Measurements from ENCODE around the gene SPARCL1.
"Not testable (repeated sequence)": the region's sequence is repeated elsewhere in the genome, so short reads cannot be mapped to it uniquely, and the experiment has no call there.

Gene SPARCL1, protein sequence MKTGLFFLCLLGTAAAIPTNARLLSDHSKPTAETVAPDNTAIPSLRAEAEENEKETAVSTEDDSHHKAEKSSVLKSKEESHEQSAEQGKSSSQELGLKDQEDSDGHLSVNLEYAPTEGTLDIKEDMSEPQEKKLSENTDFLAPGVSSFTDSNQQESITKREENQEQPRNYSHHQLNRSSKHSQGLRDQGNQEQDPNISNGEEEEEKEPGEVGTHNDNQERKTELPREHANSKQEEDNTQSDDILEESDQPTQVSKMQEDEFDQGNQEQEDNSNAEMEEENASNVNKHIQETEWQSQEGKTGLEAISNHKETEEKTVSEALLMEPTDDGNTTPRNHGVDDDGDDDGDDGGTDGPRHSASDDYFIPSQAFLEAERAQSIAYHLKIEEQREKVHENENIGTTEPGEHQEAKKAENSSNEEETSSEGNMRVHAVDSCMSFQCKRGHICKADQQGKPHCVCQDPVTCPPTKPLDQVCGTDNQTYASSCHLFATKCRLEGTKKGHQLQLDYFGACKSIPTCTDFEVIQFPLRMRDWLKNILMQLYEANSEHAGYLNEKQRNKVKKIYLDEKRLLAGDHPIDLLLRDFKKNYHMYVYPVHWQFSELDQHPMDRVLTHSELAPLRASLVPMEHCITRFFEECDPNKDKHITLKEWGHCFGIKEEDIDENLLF

GRCh38 chr4:87529187-87529586 is at the start of gene SPARCL1:
SPARCL1 (minus strand) TSS chr4:87529376; CDS start chr4:87499574, 29,802 bp downstream.
- no peak for DNase-seq (ENCODE audit: extremely low spot score)
- TF ChIP-seq ELF4 (IDR thresholded peaks at IDR 0.05), result no peak
- TF ChIP-seq L3MBTL2 (conservative IDR thresholded peaks at IDR 0.05), result no peak
- TF ChIP-seq ZNF384 (IDR thresholded peaks at IDR 0.05), result no peak
- TF ChIP-seq FOXM1 (IDR thresholded peaks at IDR 0.05; ENCODE audit: borderline replicate concordance), result no peak
- no peak for TF ChIP-seq FOXK2 (IDR thresholded peaks at IDR 0.05)
- no peak for TF ChIP-seq FOXA1 (IDR thresholded peaks at IDR 0.05)
- no peak for TF ChIP-seq PKNOX1 (IDR thresholded peaks at IDR 0.05)
- no peak for TF ChIP-seq SP1 (IDR thresholded peaks at IDR 0.05)
- TF ChIP-seq BHLHE40 (IDR thresholded peaks at IDR 0.05; ENCODE audit: borderline replicate concordance), result no peak
- no peak for TF ChIP-seq TARDBP (IDR thresholded peaks at IDR 0.05)
- no peak for TF ChIP-seq CTBP1 (IDR thresholded peaks at IDR 0.05; ENCODE audit: borderline replicate concordance)
- no peak for TF ChIP-seq ARNT (IDR thresholded peaks at IDR 0.05)
- no peak for TF ChIP-seq LEF1 (IDR thresholded peaks at IDR 0.05; ENCODE audit: borderline replicate concordance)
- no peak for TF ChIP-seq HDGF (IDR thresholded peaks at IDR 0.05; ENCODE audit: borderline replicate concordance)
- no peak for TF ChIP-seq NFRKB (IDR thresholded peaks at IDR 0.05)
- no peak for TF ChIP-seq SUZ12 (IDR thresholded peaks at IDR 0.05)
- ChIA-PET POLR2A (no interaction called here), CTCF (no interaction called here)

DNA sequence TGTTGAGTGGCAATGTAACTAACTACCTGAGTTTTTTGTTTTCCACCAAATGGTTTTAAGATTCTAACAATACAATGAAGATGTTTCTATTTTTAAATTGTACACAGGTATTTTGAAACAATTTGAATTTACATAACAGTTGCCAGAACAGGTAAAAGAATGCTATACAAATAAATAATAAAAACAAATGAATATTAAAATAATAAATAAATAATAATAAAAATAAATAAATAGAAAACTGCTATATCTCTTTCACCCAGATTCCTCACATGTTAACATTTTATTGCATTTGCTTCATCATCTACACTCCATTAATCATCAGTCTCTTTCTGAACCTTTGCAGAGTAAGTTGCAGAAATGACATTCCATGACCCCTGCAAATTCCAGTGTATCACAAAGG is 46.8 kb upstream of the SPARCL1 start:
- TF ChIP-seq BHLHE40 (IDR thresholded peaks at IDR 0.05; ENCODE audit: borderline replicate concordance) (no peak), SUZ12 (IDR thresholded peaks at IDR 0.05) (no peak), LEF1 (IDR thresholded peaks at IDR 0.05; ENCODE audit: borderline replicate concordance) (no peak), SP1 (IDR thresholded peaks at IDR 0.05) (no peak), NFRKB (IDR thresholded peaks at IDR 0.05) (no peak), FOXK2 (IDR thresholded peaks at IDR 0.05) (no peak), ZNF384 (IDR thresholded peaks at IDR 0.05) (no peak), FOXM1 (IDR thresholded peaks at IDR 0.05; ENCODE audit: borderline replicate concordance) (no peak), ELF4 (IDR thresholded peaks at IDR 0.05) (no peak), TARDBP (IDR thresholded peaks at IDR 0.05) (no peak), CTBP1 (IDR thresholded peaks at IDR 0.05; ENCODE audit: borderline replicate concordance) (no peak), L3MBTL2 (conservative IDR thresholded peaks at IDR 0.05) (no peak), ARNT (IDR thresholded peaks at IDR 0.05) (no peak), FOXA1 (IDR thresholded peaks at IDR 0.05) (no peak), PKNOX1 (IDR thresholded peaks at IDR 0.05) (no peak), HDGF (IDR thresholded peaks at IDR 0.05; ENCODE audit: borderline replicate concordance) (no peak)
- POLR2A ChIA-PET, result no interaction called here
- CTCF ChIA-PET, result no interaction called here
- DNase-seq (ENCODE audit: extremely low spot score), result no peak

DNA sequence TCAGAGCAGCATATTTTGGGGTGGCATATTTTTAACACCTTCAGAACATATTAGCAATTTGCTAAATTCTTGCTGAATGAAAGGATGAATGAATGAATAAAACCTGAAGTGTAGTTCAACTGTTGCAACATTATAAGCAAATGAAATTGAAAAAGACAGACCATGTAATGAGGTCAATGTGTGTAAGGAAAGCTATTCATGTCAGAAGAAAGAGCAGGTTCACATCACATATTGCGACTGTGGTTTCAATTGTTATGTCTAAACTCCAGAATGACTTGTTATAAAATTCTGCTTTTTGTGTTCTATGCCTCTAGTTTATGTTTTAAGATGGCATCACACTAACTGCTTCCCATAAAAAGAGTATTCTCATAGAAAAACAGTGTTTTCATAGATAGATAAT is 46.2 kb upstream of the SPARCL1 start:
- CTCF ChIA-PET, result no interaction called here
- no peak for DNase-seq (ENCODE audit: extremely low spot score)
- TF ChIP-seq NFRKB (IDR thresholded peaks at IDR 0.05), result no peak
- POLR2A ChIA-PET, result no interaction called here

GRCh38 chr4:87574996-87575395 is 45.8 kb upstream of the SPARCL1 start:
- CTCF ChIA-PET, result no interaction called here
- POLR2A ChIA-PET, result no interaction called here
- DNase-seq (ENCODE audit: extremely low spot score), result no peak
- TF ChIP-seq PKNOX1 (IDR thresholded peaks at IDR 0.05) (no peak), ARNT (IDR thresholded peaks at IDR 0.05) (no peak), L3MBTL2 (conservative IDR thresholded peaks at IDR 0.05) (no peak), FOXA1 (IDR thresholded peaks at IDR 0.05) (no peak), NFRKB (IDR thresholded peaks at IDR 0.05) (no peak), CTBP1 (IDR thresholded peaks at IDR 0.05; ENCODE audit: borderline replicate concordance) (no peak), ELF4 (IDR thresholded peaks at IDR 0.05) (no peak), SP1 (IDR thresholded peaks at IDR 0.05) (no peak), BHLHE40 (IDR thresholded peaks at IDR 0.05; ENCODE audit: borderline replicate concordance) (no peak), LEF1 (IDR thresholded peaks at IDR 0.05; ENCODE audit: borderline replicate concordance) (no peak), ZNF384 (IDR thresholded peaks at IDR 0.05) (no peak), FOXM1 (IDR thresholded peaks at IDR 0.05; ENCODE audit: borderline replicate concordance) (no peak), FOXK2 (IDR thresholded peaks at IDR 0.05) (no peak)

GRCh38 chr4:87574376-87574775 is 45.2 kb upstream of the SPARCL1 start:
- CTCF ChIA-PET; POLR2A ChIA-PET; DNase-seq (ENCODE audit: extremely low spot score): not testable (repeated sequence)

DNA sequence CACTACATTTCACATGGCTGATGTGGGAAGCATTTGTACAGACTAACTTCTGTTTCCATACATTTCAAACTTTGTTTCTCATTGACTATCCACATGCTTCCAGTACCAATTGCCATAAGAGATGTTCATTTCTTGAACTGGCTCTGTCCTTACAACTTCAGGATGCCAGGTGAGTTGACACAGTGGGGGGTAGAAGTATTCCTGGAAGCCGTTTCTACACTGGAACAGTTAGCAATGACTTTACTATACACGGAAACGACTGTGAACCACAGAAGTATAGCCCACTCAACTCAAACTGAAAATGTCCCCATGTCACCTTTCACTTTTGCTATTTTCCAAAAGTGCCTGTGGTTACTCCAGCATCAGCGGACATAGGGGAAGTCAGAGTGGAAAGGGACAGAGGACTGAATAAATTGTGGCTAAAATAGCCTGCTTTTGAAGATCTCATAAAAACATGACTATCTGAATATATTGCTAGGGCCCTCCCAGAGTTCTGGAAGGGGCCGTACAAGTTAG is 41.2 kb upstream of the SPARCL1 start:
- CTCF ChIA-PET, result no interaction called here
- TF ChIP-seq L3MBTL2 (conservative IDR thresholded peaks at IDR 0.05) (no peak), ARNT (IDR thresholded peaks at IDR 0.05) (no peak), SUZ12 (IDR thresholded peaks at IDR 0.05) (no peak), HDGF (IDR thresholded peaks at IDR 0.05; ENCODE audit: borderline replicate concordance) (no peak), LEF1 (IDR thresholded peaks at IDR 0.05; ENCODE audit: borderline replicate concordance) (no peak), FOXK2 (IDR thresholded peaks at IDR 0.05) (no peak), FOXM1 (IDR thresholded peaks at IDR 0.05; ENCODE audit: borderline replicate concordance) (no peak), CTBP1 (IDR thresholded peaks at IDR 0.05; ENCODE audit: borderline replicate concordance) (no peak), TARDBP (IDR thresholded peaks at IDR 0.05) (no peak), PKNOX1 (IDR thresholded peaks at IDR 0.05) (no peak), FOXA1 (IDR thresholded peaks at IDR 0.05) (no peak), SP1 (IDR thresholded peaks at IDR 0.05) (no peak), ZNF384 (IDR thresholded peaks at IDR 0.05) (no peak), BHLHE40 (IDR thresholded peaks at IDR 0.05; ENCODE audit: borderline replicate concordance) (no peak)
- no peak for DNase-seq (ENCODE audit: extremely low spot score)
- POLR2A ChIA-PET, result no interaction called here
